Upper lobe of right lung (tissue), 1 donor: ENCODE measurements around the gene PLEKHA3. TPM values are rescaled to one million over a fixed set of nuclear protein-coding genes. Genes with fewer than 3 reads are reported as not detected.

Experiments
- ATAC-seq: fragments of 200-7000 bp; cut with Tn5 transposase; one replicate; pipeline ENCODE4 v1.9.1; 2020; ENCODE audit warnings: mild to moderate bottlenecking, moderate library complexity
- DNase-seq: peaks from one replicate; pipeline ENCODE4 v3.0.0-alpha.2; 2020
- H3K27ac ChIP-seq: fragments of 200-600 bp; one replicate; pipeline ENCODE4 v1.8.0; 2022
- H3K27me3 ChIP-seq: fragments of 200-600 bp; one replicate; pipeline ENCODE4 v1.8.0; 2022; ENCODE audit warnings: mild to moderate bottlenecking
- H3K36me3 ChIP-seq: fragments of 200-600 bp; one replicate; pipeline ENCODE4 v1.8.0; 2022
- H3K4me1 ChIP-seq: fragments of 200-600 bp; one replicate; pipeline ENCODE4 v1.8.0; 2022
- H3K4me3 ChIP-seq: fragments of 200-600 bp; one replicate; pipeline ENCODE4 v1.8.0; 2022; ENCODE audit warnings: mild to moderate bottlenecking
- H3K9me3 ChIP-seq: fragments of 200-600 bp; one replicate; pipeline ENCODE4 v1.8.0; 2022
- intact Hi-C: fragments of 100-400 bp; cut with DNase I; formaldehyde crosslinking; loops from one replicate; pipeline ENCODE4 v1.11.0; 2022
- total RNA-seq: library from RNA; stranded (reverse); fragmentation: NEBNext Ultra II Directional; extraction: Animal tissue kit (Norgen Biotek cat#: 25700); gene quantifications from one replicate; pipeline ENCODE4 v1.2.1, GENCODE V29; 2021
- TF ChIP-seq, protein P1 (sequence below): fragments of 200-600 bp; IDR thresholded peaks from one replicate; pipeline ENCODE4 v1.8.0; 2022; ENCODE audit warnings: antibody characterized with exemption
- donor health status: DM: no; HTN: yes; CAD: no; lungs with severe emphysema.

The PLEKHA3 gene
- total RNA-seq, 1 donor from 2014 or later, result 36.6 TPM

DNA sequence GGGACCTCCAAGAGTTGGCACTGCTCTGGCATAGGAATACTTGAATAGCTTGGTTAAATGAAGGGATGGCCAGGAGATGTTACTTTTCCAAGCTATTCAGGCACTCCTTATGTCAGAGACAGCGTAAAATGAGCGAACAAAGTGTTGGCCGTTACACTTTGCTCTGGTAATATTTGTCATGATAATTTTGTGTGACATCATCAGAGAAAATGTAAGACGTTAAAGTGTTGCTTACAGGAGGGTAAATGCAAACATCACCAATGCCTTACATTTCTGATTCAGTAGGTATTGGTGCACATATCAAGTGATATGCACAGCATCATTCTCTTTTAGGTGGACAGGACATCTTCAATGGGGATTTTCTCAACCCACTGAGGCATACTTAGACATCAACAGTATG, 46.0 kb downstream of the PLEKHA3 start:
- H3K4me1 ChIP-seq, result peaks cover 9% of the 10 kb centered on the region
- intact Hi-C loops, result no loop called here
- no peak overlapping the region for H3K27ac ChIP-seq
- TF ChIP-seq, protein P1, sequence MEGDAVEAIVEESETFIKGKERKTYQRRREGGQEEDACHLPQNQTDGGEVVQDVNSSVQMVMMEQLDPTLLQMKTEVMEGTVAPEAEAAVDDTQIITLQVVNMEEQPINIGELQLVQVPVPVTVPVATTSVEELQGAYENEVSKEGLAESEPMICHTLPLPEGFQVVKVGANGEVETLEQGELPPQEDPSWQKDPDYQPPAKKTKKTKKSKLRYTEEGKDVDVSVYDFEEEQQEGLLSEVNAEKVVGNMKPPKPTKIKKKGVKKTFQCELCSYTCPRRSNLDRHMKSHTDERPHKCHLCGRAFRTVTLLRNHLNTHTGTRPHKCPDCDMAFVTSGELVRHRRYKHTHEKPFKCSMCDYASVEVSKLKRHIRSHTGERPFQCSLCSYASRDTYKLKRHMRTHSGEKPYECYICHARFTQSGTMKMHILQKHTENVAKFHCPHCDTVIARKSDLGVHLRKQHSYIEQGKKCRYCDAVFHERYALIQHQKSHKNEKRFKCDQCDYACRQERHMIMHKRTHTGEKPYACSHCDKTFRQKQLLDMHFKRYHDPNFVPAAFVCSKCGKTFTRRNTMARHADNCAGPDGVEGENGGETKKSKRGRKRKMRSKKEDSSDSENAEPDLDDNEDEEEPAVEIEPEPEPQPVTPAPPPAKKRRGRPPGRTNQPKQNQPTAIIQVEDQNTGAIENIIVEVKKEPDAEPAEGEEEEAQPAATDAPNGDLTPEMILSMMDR, result no peak
- peaks cover 5% of the 10 kb centered on the region for H3K36me3 ChIP-seq
- ATAC-seq (no peak), DNase-seq (no peak)
- H3K4me3 ChIP-seq, result no peak overlapping the region
- H3K27me3 ChIP-seq, result no peaks in the 10 kb centered on the region
- no peaks in the 10 kb centered on the region for H3K9me3 ChIP-seq

GRCh38 chr2:178527592-178527991, 47.3 kb downstream of the PLEKHA3 start:
- intact Hi-C loops, result no loop called here
- DNase-seq (no peak), ATAC-seq (no peak)
- no peak overlapping the region for H3K27ac ChIP-seq
- H3K9me3 ChIP-seq, result no peaks in the 10 kb centered on the region
- H3K27me3 ChIP-seq, result no peaks in the 10 kb centered on the region
- TF ChIP-seq, protein P1, result no peak
- peaks cover 9% of the 10 kb centered on the region for H3K4me1 ChIP-seq
- H3K4me3 ChIP-seq, result no peak overlapping the region
- peaks cover 18% of the 10 kb centered on the region for H3K36me3 ChIP-seq

DNA sequence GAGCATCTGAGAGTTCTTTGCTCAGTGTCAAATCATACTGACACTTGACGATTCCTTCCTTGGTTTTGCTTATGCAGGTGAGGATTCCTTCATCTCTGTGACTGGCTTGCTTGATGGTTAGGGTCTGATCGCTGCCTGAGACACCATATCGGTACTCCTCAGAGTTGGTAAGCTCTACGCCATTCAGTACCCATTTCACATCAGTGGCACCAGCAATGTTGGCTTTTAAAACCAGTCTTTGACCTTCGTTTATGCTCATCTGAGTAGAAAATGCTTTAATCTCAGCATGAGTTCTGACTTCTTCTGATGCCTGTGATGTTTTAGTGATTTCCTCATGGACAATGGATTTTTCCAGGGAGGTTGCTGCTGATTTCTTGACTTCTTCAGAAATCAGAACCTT, 48.4 kb downstream of the PLEKHA3 start:
- peaks cover 29% of the 10 kb centered on the region for H3K36me3 ChIP-seq
- peaks cover 9% of the 10 kb centered on the region for H3K4me1 ChIP-seq
- H3K27me3 ChIP-seq, result no peaks in the 10 kb centered on the region
- no peaks in the 10 kb centered on the region for H3K9me3 ChIP-seq
- DNase-seq, result no peak
- intact Hi-C loops, result no loop called here
- H3K4me3 ChIP-seq, result no peak overlapping the region
- H3K27ac ChIP-seq, result no peak overlapping the region
- ATAC-seq, result no peak
- TF ChIP-seq, protein P1, result no peak

DNA sequence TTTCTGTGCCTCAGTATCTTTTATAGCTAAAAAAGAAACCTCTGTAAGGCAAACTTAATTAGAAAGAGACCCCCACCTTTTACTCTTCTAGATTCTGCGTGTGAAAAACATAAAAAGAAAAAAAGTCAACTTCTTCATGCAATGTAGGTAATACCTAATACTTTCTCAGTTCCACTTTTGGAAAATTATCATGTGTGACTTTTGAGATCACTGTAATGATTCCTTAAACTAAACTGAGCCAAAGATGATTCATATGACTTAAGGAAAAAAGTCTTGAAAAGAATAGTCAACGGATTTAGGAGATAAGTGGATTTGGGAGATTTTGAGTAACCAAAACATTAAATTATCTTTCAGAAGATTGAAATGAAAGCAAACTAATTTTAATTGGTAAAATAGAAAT, 48.9 kb downstream of the PLEKHA3 start:
- H3K9me3 ChIP-seq, result no peaks in the 10 kb centered on the region
- H3K27ac ChIP-seq, result no peak overlapping the region
- intact Hi-C loops, result no loop called here
- TF ChIP-seq, protein P1, result no peak
- H3K27me3 ChIP-seq, result no peaks in the 10 kb centered on the region
- H3K4me3 ChIP-seq, result no peak overlapping the region
- ATAC-seq, result no peak
- H3K4me1 ChIP-seq, result peaks cover 5% of the 10 kb centered on the region
- H3K36me3 ChIP-seq, result peaks cover 33% of the 10 kb centered on the region
- DNase-seq, result no peak

GRCh38 chr2:178530131-178530530, 49.9 kb downstream of the PLEKHA3 start:
- H3K27me3 ChIP-seq, result no peaks in the 10 kb centered on the region
- peaks cover 39% of the 10 kb centered on the region for H3K36me3 ChIP-seq
- H3K27ac ChIP-seq, result no peak overlapping the region
- no peak for DNase-seq
- peak; percentile 21 for ATAC-seq
- TF ChIP-seq, protein P1, result no peak
- H3K4me1 ChIP-seq, result peaks cover 3% of the 10 kb centered on the region
- no peak overlapping the region for H3K4me3 ChIP-seq
- H3K9me3 ChIP-seq, result no peaks in the 10 kb centered on the region
- intact Hi-C loops, result no loop called here

GRCh38 chr2:178530625-178531142, 50.4 kb downstream of the PLEKHA3 start:
- intact Hi-C loops, result no loop called here
- no peak overlapping the region for H3K27ac ChIP-seq
- H3K27me3 ChIP-seq, result no peaks in the 10 kb centered on the region
- DNase-seq, result no peak
- TF ChIP-seq, protein P1, result no peak
- H3K4me1 ChIP-seq, result peaks cover 3% of the 10 kb centered on the region
- no peaks in the 10 kb centered on the region for H3K9me3 ChIP-seq
- peak; percentile 86 for ATAC-seq
- peaks cover 45% of the 10 kb centered on the region for H3K36me3 ChIP-seq
- H3K4me3 ChIP-seq, result no peak overlapping the region
